OCI-LY1 (cell line): Measurements from ENCODE around the gene MLPH.

Experiments used
- EZH2 ChIP-seq: fragments of 200-600 bp; sonication (generic), shearing (Covaris generic); IDR thresholded peaks from 2 replicates; pipeline ENCODE4 v1.8.0; 2017; ENCODE audit warnings: borderline replicate concordance, mixed run types, mild to moderate bottlenecking, antibody characterized with exemption, low read length, moderate library complexity, mixed read lengths
- TF ChIP-seq, protein P1 (sequence below): fragments of 200-600 bp; sonication (generic), shearing (Covaris generic); IDR thresholded peaks from 2 replicates; pipeline ENCODE4 v1.5.1; 2017; ENCODE audit warnings: mild to moderate bottlenecking, antibody characterized with exemption, low read length, moderate library complexity, mixed read lengths

DNA sequence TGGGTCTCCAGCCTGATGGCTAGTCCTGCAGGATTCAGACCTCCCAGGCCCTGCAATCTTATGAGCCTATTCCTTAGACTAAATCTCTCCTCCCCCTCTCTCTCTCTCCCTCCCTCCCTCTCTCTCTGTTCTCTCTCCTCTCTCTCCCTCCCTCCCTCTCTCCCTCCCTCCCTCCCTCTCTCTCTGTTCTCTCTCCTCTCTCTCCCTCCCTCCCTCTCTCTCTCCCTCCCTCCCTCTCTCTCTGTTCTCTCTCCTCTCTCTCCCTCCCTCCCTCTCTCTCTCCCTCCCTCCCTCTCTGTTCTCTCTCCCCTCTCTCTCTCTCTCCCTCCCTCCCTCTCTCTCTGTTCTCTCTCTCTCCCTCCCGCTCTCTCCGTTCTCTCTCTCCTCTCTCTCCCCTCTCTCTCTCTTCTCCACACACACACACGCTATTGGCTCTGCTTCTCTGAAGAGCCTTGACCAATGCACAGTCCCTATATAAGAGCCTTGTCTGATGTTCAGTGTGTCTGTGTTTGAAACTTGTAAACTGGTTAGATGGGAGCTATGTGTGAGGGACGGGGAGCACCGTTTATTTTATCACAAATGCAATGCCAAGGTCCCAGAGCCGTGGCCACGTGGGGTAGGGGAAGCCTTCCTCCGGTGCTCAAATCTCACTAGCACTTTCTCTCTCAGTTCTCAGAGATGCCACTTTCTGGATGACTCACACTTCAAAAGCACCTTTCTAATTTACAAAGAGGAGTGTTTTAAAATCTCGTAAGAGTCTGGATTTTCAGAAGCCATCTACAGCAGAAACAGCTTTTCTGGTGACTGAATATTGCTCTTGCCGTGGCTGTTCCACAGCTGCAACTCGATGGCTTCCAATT is 70.0 kb downstream of the MLPH start:
- no peak for TF ChIP-seq EZH2
- TF ChIP-seq, protein P1, sequence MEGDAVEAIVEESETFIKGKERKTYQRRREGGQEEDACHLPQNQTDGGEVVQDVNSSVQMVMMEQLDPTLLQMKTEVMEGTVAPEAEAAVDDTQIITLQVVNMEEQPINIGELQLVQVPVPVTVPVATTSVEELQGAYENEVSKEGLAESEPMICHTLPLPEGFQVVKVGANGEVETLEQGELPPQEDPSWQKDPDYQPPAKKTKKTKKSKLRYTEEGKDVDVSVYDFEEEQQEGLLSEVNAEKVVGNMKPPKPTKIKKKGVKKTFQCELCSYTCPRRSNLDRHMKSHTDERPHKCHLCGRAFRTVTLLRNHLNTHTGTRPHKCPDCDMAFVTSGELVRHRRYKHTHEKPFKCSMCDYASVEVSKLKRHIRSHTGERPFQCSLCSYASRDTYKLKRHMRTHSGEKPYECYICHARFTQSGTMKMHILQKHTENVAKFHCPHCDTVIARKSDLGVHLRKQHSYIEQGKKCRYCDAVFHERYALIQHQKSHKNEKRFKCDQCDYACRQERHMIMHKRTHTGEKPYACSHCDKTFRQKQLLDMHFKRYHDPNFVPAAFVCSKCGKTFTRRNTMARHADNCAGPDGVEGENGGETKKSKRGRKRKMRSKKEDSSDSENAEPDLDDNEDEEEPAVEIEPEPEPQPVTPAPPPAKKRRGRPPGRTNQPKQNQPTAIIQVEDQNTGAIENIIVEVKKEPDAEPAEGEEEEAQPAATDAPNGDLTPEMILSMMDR: no peak
